ENCODE results near the gene TCEA3. TPM values are rescaled to one million over a fixed set of nuclear protein-coding genes. Genes with fewer than 3 reads are reported as not detected.

TCEA3 gene
- total RNA-seq, 3 donors from 2014 or later (not counting 1 experiment from before 2014, with no cell fraction given): 0.75 to 1.5 (median 0.94) TPM

DNA sequence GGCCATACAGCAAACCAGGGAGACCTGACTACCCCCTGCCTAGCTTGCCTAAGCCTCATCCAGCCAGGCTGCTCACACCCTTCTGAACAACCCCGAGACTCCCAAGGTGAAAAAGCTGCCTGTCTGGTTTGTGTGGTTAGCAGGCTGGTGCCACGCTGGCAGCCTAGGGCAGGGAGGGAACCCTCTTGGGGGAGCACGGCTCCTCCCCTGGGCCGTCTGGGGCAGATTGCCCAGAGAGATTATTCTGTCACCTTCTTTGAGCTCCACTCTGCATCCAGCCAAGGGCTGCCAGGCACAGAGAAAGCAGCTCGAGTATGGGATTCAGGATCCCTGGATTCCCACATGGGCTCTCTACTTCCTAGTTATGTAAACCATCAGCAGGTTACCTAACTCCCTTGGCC is 27.5 kb upstream of the TCEA3 start:
- ATAC-seq (peak in 2 of 3 donors; percentile 50 to 73), DNase-seq (peak in 1 of 2 donors; percentile 74)
- Mint-ChIP-seq H3K4me1 (peaks cover 7 to 16% of the 10 kb centered on the region in 2 donors), H3K9me3 (no peaks in the 10 kb centered on the region), H3K27ac (peak overlapping the region in 1 of 2 donors; percentile 69), H3K4me3 (no peak overlapping the region), H3K27me3 (ENCODE audit: low read depth in 2 of 2) (peaks cover 13 to 27% of the 10 kb centered on the region in 2 donors), H3K36me3 (no peaks in the 10 kb centered on the region)
- Histone ChIP-seq H3K9me3 (ENCODE audit: control insufficient read depth, insufficient read depth, low read length) (no peaks in the 10 kb centered on the region), H3K27ac (ENCODE audit: low read length) (no peak overlapping the region), H3K27me3 (ENCODE audit: control insufficient read depth, insufficient read depth, low read length) (no peaks in the 10 kb centered on the region), H3K4me1 (ENCODE audit: control insufficient read depth, insufficient read depth, low read length) (peaks cover 11% of the 10 kb centered on the region), H3K36me3 (ENCODE audit: control insufficient read depth, insufficient read depth, low read length) (no peaks in the 10 kb centered on the region), H3K4me3 (ENCODE audit: low read length) (no peak overlapping the region)
- intact Hi-C loops (cut with micrococcal nuclease): no loop called here
- WGBS (ENCODE audit: insufficient coverage): under 1% methylated on average over 5 of the region's 5 CpGs
- TF ChIP-seq, protein P1, sequence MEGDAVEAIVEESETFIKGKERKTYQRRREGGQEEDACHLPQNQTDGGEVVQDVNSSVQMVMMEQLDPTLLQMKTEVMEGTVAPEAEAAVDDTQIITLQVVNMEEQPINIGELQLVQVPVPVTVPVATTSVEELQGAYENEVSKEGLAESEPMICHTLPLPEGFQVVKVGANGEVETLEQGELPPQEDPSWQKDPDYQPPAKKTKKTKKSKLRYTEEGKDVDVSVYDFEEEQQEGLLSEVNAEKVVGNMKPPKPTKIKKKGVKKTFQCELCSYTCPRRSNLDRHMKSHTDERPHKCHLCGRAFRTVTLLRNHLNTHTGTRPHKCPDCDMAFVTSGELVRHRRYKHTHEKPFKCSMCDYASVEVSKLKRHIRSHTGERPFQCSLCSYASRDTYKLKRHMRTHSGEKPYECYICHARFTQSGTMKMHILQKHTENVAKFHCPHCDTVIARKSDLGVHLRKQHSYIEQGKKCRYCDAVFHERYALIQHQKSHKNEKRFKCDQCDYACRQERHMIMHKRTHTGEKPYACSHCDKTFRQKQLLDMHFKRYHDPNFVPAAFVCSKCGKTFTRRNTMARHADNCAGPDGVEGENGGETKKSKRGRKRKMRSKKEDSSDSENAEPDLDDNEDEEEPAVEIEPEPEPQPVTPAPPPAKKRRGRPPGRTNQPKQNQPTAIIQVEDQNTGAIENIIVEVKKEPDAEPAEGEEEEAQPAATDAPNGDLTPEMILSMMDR (IDR thresholded peaks at IDR 0.05): no peak

DNA sequence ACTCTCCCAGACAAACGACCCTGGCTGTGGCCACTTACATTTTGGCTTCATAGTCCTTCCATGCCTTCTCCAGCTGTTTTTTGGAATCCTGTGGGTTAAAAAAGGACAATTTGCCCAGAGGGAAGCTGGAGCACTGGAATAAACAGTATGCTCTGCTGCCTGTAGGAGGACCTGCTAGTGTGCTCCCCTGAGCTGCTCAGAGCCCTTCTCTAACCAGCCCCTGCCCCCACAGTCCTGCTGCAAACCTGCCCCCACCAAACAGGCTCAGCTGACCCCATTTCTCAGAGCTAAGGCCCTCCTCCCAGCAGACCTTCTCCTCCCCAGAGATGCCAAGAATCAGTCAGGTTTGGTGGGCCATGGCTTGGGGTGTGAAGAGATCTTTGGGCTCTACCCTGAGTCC is 26.9 kb upstream of the TCEA3 start:
- TF ChIP-seq, protein P1 (IDR thresholded peaks at IDR 0.05): no peak
- H3K9me3 ChIP-seq (ENCODE audit: control insufficient read depth, insufficient read depth, low read length): no peaks in the 10 kb centered on the region
- no peaks in the 10 kb centered on the region for H3K9me3 Mint-ChIP-seq
- ATAC-seq (no peak), DNase-seq (no peak)
- H3K4me3 Mint-ChIP-seq: no peak overlapping the region
- H3K36me3 ChIP-seq (ENCODE audit: control insufficient read depth, insufficient read depth, low read length): no peaks in the 10 kb centered on the region
- H3K27me3 ChIP-seq (ENCODE audit: control insufficient read depth, insufficient read depth, low read length): no peaks in the 10 kb centered on the region
- peaks cover 10 to 22% of the 10 kb centered on the region in 2 donors for H3K27me3 Mint-ChIP-seq (ENCODE audit: low read depth in 2 of 2)
- H3K36me3 Mint-ChIP-seq: no peaks in the 10 kb centered on the region
- H3K27ac ChIP-seq (ENCODE audit: low read length): no peak overlapping the region
- intact Hi-C loops (cut with micrococcal nuclease): no loop called here
- H3K27ac Mint-ChIP-seq: peak overlapping the region in 1 of 2 donors; percentile 69
- no peak overlapping the region for H3K4me3 ChIP-seq (ENCODE audit: low read length)
- WGBS (ENCODE audit: insufficient coverage): 65% methylated on average over 1 of the region's 1 CpG
- peaks cover 11% of the 10 kb centered on the region for H3K4me1 ChIP-seq (ENCODE audit: control insufficient read depth, insufficient read depth, low read length)
- H3K4me1 Mint-ChIP-seq: peaks cover 7 to 16% of the 10 kb centered on the region in 2 donors

DNA sequence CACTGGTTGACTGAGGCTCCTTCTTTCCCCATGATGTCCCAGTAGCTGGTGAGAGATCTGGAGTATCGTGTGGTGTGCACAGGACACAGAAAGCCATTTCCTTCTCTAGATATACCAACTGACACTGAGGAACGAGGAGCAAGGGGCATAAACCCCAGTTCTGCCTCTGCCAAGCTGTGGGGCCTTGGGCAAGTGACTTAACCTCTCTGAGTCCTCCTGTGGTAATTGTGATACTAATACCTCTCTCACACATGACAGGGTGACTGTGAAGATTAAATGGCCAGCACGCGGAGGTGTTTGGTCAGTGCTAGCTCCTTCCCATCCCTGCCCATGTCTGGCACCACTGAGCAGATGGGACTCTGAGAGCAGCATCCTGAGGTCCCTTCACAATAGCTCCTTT is 26.3 kb upstream of the TCEA3 start:
- H3K27ac ChIP-seq (ENCODE audit: low read length): no peak overlapping the region
- ATAC-seq (no peak), DNase-seq (no peak)
- H3K4me1 ChIP-seq (ENCODE audit: control insufficient read depth, insufficient read depth, low read length): peaks cover 11% of the 10 kb centered on the region
- H3K4me1 Mint-ChIP-seq: peaks cover 7 to 16% of the 10 kb centered on the region in 2 donors
- H3K27me3 Mint-ChIP-seq (ENCODE audit: low read depth in 2 of 2): peaks cover 9 to 17% of the 10 kb centered on the region in 2 donors
- no peaks in the 10 kb centered on the region for H3K27me3 ChIP-seq (ENCODE audit: control insufficient read depth, insufficient read depth, low read length)
- no peak overlapping the region for H3K27ac Mint-ChIP-seq
- H3K4me3 Mint-ChIP-seq: no peak overlapping the region
- H3K9me3 Mint-ChIP-seq: no peaks in the 10 kb centered on the region
- TF ChIP-seq, protein P1 (IDR thresholded peaks at IDR 0.05): no peak
- intact Hi-C loops (cut with micrococcal nuclease): no loop called here
- 80% methylated on average over 4 of the region's 4 CpGs for WGBS (ENCODE audit: insufficient coverage)
- H3K4me3 ChIP-seq (ENCODE audit: low read length): no peak overlapping the region
- H3K36me3 ChIP-seq (ENCODE audit: control insufficient read depth, insufficient read depth, low read length): no peaks in the 10 kb centered on the region
- H3K36me3 Mint-ChIP-seq: no peaks in the 10 kb centered on the region
- no peaks in the 10 kb centered on the region for H3K9me3 ChIP-seq (ENCODE audit: control insufficient read depth, insufficient read depth, low read length)

DNA sequence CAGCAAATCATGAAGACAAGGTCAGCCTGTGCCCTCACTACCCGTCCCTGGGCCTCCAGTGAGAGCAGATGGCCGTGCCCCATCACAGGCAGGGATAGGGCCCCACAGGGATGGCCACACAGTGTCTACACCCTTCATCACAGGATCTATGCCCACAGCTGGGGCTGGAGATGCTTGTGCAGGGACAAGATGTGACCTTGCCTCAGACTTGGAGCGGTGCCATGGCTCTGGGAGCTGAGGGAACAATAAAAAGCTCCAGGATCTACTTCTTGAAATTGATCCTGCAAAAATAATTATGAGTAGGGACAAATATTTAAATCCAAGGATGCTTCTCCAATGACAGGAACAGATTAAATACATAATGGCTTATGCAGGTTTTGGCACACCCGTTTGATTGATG is 25.4 kb upstream of the TCEA3 start:
- Histone ChIP-seq H3K27me3 (ENCODE audit: control insufficient read depth, insufficient read depth, low read length) (no peaks in the 10 kb centered on the region), H3K4me1 (ENCODE audit: control insufficient read depth, insufficient read depth, low read length) (peaks cover 11% of the 10 kb centered on the region), H3K4me3 (ENCODE audit: low read length) (no peak overlapping the region), H3K27ac (ENCODE audit: low read length) (no peak overlapping the region), H3K9me3 (ENCODE audit: control insufficient read depth, insufficient read depth, low read length) (no peaks in the 10 kb centered on the region), H3K36me3 (ENCODE audit: control insufficient read depth, insufficient read depth, low read length) (no peaks in the 10 kb centered on the region)
- H3K9me3 Mint-ChIP-seq: no peaks in the 10 kb centered on the region
- ATAC-seq (no peak), DNase-seq (no peak)
- H3K4me1 Mint-ChIP-seq: peaks cover 7 to 16% of the 10 kb centered on the region in 2 donors
- H3K36me3 Mint-ChIP-seq: no peaks in the 10 kb centered on the region
- TF ChIP-seq, protein P1 (IDR thresholded peaks at IDR 0.05): no peak
- peaks cover 6 to 9% of the 10 kb centered on the region in 2 donors for H3K27me3 Mint-ChIP-seq (ENCODE audit: low read depth in 2 of 2)
- H3K27ac Mint-ChIP-seq: no peak overlapping the region
- H3K4me3 Mint-ChIP-seq: no peak overlapping the region
- intact Hi-C loops (cut with micrococcal nuclease): no loop called here
- WGBS (ENCODE audit: insufficient coverage): 84% methylated on average over 4 of the region's 4 CpGs
